ENCODE measurements around the gene NODAL. TPM values are rescaled to one million over a fixed set of nuclear protein-coding genes. Genes with fewer than 3 reads are reported as not detected.

NODAL gene
- total RNA-seq, 1 donor from 2014 or later, result not detected

DNA sequence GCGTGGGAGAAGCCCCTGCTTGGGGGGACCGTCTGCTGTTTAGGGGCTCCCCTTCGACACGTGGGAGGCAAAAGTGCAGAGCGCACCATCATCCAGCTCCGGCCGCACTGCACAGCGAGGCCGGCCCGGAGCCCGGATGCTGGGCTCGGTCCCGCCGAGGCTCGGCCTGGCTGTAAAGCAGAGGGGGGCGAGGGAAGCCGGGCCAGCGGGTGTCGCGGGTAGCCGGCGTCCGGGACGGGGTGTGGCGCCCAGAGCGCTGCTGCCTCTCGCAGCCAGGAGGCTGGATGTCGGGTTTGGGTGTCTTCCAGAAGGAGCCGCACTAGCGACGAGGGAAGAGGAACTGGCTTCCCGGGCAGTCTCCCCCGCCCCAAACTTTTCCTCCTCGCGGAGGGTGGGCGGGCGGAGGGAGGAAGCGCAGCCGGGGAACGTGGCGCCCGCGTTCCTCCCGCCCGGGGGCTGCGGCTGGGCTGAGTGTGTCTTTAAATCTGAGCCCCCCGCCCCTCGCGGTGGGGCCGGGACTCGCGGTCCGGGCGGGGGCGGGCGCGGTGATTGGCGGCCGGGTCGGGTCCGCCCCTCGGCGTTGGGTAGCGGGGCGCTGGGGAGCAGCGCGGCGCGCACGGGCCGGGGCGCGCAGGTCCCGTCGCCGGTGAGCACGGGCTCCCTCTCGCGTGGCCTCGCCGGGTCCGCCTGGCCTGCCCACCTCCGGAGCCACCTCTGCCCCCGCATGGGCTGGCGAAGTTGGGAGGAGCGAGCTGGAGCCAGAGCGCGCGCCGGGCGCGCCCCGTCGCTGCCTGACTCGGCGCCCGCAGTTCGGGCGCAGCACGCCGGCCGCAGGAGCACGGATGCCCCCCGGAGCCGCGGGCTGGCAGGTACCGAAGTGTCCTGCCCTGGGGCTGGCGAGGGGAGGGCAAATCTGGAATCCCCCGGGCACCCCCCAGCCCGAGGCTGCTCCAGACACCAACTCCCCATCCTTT is 37.0 kb upstream of the NODAL start, which contains the start of gene PALD1:
Gene PALD1, plus strand, starts transcription at position 577 of the 974 bp plus-strand sequence. CDS start 47,185 bp downstream, outside the sequence.
- no peaks in the 10 kb centered on the region for H3K9me3 Mint-ChIP-seq (ENCODE audit: low read depth)
- peak within 1 kb of the TSS; percentile 62 for H3K27ac Mint-ChIP-seq
- DNase-seq (ENCODE audit: low spot score, unreplicated experiment), result peak; percentile 31
- TF ChIP-seq, protein P1, sequence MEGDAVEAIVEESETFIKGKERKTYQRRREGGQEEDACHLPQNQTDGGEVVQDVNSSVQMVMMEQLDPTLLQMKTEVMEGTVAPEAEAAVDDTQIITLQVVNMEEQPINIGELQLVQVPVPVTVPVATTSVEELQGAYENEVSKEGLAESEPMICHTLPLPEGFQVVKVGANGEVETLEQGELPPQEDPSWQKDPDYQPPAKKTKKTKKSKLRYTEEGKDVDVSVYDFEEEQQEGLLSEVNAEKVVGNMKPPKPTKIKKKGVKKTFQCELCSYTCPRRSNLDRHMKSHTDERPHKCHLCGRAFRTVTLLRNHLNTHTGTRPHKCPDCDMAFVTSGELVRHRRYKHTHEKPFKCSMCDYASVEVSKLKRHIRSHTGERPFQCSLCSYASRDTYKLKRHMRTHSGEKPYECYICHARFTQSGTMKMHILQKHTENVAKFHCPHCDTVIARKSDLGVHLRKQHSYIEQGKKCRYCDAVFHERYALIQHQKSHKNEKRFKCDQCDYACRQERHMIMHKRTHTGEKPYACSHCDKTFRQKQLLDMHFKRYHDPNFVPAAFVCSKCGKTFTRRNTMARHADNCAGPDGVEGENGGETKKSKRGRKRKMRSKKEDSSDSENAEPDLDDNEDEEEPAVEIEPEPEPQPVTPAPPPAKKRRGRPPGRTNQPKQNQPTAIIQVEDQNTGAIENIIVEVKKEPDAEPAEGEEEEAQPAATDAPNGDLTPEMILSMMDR (IDR thresholded peaks at IDR 0.05; ENCODE audit: unreplicated experiment), result peak; percentile 10
- no peaks in the 10 kb centered on the region for H3K36me3 Mint-ChIP-seq (ENCODE audit: insufficient read depth)
- H3K27me3 Mint-ChIP-seq, result peaks cover 75% of the 10 kb centered on the region
- no peaks in the 10 kb centered on the region for H3K4me1 Mint-ChIP-seq (ENCODE audit: low read depth)
- H3K4me3 Mint-ChIP-seq (ENCODE audit: low read depth), result peak within 1 kb of the TSS; percentile 73

DNA sequence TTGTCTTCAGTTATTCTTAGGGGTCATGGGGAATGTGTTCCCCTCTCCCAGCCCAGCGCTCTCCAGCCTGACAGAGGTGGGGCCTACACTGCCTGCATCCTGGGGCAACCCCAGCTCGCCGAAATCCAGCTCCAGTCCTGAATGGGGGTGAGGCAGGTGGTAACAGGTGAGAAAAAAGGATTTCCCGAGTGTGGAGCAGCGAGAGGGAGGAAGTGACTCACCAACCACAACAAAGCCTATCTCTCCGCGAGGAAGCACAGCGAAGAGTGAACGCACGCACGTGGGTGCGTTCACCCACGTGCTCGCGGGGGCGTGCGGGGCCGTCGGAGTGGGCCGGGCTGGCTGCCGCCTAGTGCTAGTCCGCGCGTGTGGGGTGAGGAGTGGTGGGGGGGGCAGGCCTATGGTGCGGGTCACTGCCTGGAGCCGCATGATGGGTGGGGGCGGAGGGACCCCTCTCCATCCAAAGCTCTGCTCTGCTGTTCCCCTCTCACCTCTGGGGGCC is 36.2 kb upstream of the NODAL start:
- H3K36me3 Mint-ChIP-seq (ENCODE audit: insufficient read depth), result no peaks in the 10 kb centered on the region
- peak overlapping the region; percentile 62 for H3K27ac Mint-ChIP-seq
- H3K4me3 Mint-ChIP-seq (ENCODE audit: low read depth), result peak overlapping the region; percentile 73
- no peaks in the 10 kb centered on the region for H3K4me1 Mint-ChIP-seq (ENCODE audit: low read depth)
- peaks cover 70% of the 10 kb centered on the region for H3K27me3 Mint-ChIP-seq
- TF ChIP-seq, protein P1 (IDR thresholded peaks at IDR 0.05; ENCODE audit: unreplicated experiment), result no peak
- no peak for DNase-seq (ENCODE audit: low spot score, unreplicated experiment)
- H3K9me3 Mint-ChIP-seq (ENCODE audit: low read depth), result no peaks in the 10 kb centered on the region

DNA sequence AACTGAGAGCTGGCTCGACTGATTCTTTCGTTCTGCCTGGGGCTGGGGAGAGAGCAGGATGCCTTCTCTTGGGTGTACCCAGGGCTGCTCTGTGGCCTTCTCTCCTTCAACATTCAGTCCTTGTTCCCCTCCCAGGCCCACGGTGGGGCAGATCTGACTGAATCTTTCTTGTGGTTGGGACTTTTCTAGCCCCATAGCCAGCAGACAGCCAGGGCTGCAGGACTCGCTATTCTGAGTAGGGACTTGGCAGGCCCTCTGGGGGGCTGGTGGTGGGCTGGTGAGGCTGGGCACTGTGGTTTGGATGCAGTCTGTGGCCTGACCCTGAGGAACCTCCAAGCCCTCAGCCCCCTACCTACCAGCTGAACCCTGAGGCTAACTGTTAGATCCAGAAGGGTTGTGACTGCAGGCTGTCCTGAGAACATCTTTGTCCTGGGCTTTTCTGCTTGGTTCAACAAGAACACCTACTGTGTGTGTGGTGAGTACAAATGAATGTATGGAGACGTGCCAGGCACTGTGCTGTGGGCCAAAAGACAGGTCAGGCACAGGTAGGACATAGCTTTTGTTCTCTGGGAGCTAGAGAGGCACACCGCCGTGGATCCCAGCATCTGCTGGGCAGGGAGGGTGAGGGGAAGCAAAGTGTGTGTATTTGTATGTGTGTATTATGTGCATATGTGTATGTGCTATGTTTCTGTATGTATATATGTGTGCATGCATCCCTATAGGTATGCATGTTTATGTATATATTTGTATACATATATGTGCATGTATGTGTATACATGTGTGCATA is 35.0 kb upstream of the NODAL start:
- Mint-ChIP-seq H3K9me3 (ENCODE audit: low read depth) (no peaks in the 10 kb centered on the region), H3K27me3 (peaks cover 65% of the 10 kb centered on the region), H3K36me3 (ENCODE audit: insufficient read depth) (no peaks in the 10 kb centered on the region), H3K27ac (no peak overlapping the region), H3K4me1 (ENCODE audit: low read depth) (no peaks in the 10 kb centered on the region), H3K4me3 (ENCODE audit: low read depth) (no peak overlapping the region)
- no peak for DNase-seq (ENCODE audit: low spot score, unreplicated experiment)
- TF ChIP-seq, protein P1 (IDR thresholded peaks at IDR 0.05; ENCODE audit: unreplicated experiment), result no peak

DNA sequence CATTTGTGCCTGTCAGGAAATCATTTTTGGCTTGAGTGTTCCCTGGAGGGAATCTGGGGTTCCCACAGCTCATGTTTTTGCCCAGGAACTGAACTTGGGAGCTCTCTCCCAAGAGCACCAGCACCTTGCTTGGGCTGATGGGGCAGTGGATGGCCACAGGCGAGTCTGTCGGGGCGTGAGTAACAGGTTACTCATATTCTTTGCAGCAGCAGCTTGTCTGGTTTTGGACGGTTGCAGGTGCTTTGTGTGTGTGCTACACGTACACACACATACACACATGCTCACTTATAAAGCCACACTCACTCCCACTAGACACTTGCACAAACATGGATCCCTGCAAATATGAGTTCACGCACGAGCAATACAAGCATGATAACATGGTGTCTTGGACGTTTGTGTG is 34.2 kb upstream of the NODAL start:
- peaks cover 62% of the 10 kb centered on the region for H3K27me3 Mint-ChIP-seq
- no peaks in the 10 kb centered on the region for H3K4me1 Mint-ChIP-seq (ENCODE audit: low read depth)
- H3K27ac Mint-ChIP-seq, result no peak overlapping the region
- no peak for DNase-seq (ENCODE audit: low spot score, unreplicated experiment)
- H3K36me3 Mint-ChIP-seq (ENCODE audit: insufficient read depth), result no peaks in the 10 kb centered on the region
- TF ChIP-seq, protein P1 (IDR thresholded peaks at IDR 0.05; ENCODE audit: unreplicated experiment), result no peak
- H3K9me3 Mint-ChIP-seq (ENCODE audit: low read depth), result no peaks in the 10 kb centered on the region
- no peak overlapping the region for H3K4me3 Mint-ChIP-seq (ENCODE audit: low read depth)

DNA sequence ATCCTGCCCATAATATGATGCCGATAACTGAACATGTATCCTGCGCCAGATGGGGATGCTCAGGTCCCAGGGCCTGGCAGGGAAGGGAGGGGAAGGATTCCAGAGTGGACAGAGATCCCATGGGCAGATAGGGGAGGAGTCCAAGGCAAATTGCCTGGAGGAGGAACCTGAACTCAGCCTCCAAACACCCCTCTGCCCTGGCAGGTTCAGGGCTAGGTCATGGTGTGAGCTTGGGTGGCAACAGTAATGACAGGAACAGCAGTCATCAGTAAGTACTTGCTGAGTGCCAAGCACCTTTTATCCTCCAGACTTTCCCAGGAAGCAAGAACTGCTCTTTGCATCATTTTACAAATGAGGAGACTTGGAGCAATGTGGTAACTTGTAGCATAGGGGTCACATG is 33.3 kb upstream of the NODAL start:
- DNase-seq (ENCODE audit: low spot score, unreplicated experiment), result no peak
- H3K9me3 Mint-ChIP-seq (ENCODE audit: low read depth), result no peaks in the 10 kb centered on the region
- TF ChIP-seq, protein P1 (IDR thresholded peaks at IDR 0.05; ENCODE audit: unreplicated experiment), result no peak
- H3K4me3 Mint-ChIP-seq (ENCODE audit: low read depth), result no peak overlapping the region
- H3K36me3 Mint-ChIP-seq (ENCODE audit: insufficient read depth), result no peaks in the 10 kb centered on the region
- H3K27ac Mint-ChIP-seq, result no peak overlapping the region
- no peaks in the 10 kb centered on the region for H3K4me1 Mint-ChIP-seq (ENCODE audit: low read depth)
- H3K27me3 Mint-ChIP-seq, result peaks cover 53% of the 10 kb centered on the region
